A549 (cell line): Measurements from ENCODE around the gene WDR49. TPM values are rescaled to one million over a fixed set of nuclear protein-coding genes. Genes with fewer than 3 reads are reported as not detected.

Experiments
- ATAC-seq, 2 experiments: fragments of 200-7000 bp in 1 of 2; fragments of >200 bp in 1 of 2; cut with Nextera tagmentation in 1 of 2; cut with Tn5 transposase in 1 of 2; 3 replicates each; pipeline versions ENCODE4 v1.8.0 to v1.9.1; 2018 to 2020; ENCODE audit warnings: mild to moderate bottlenecking in 1 of 2, moderate library complexity in 1 of 2
- CTCF ChIA-PET: fragments of 300-600 bp; sonication (Branson Sonifier 250); formaldehyde crosslinking; extraction: SDS; loops from one replicate; lab custom pipeline; 2021; ENCODE audit warnings: antibody characterized with exemption, inconsistent platforms; lab: Yijun Ruan, JAX
- POLR2A ChIA-PET: fragments of 350-600 bp; formaldehyde crosslinking; extraction: SDS; loops from one replicate; lab custom pipeline; 2021; ENCODE audit warnings: antibody characterized with exemption, inconsistent platforms; lab: Yijun Ruan, JAX
- DNase-seq, 2 experiments: peaks; one replicate each; pipeline versions ENCODE4 v3.0.0 to v3.0.0-alpha.2; 2011 to 2016; ENCODE audit warnings: low read depth in 1 of 2, low spot score in 1 of 2
- FAIRE-seq: peaks from 2 replicates; lab custom pipeline; 2011; peaks lifted over from hg19 to GRCh38; lab: Jason Lieb, UNC
- H3K27ac ChIP-seq, 2 experiments: fragments of >200 bp; sonication (Bioruptor Twin); formaldehyde crosslinking; 3 replicates each; pipeline ENCODE4 v1.5.1; 2016 to 2017
- H3K4me1 ChIP-seq: fragments of >200 bp; sonication (Bioruptor Twin); formaldehyde crosslinking; 3 replicates; pipeline ENCODE4 v1.6.1; 2016
- H3K4me2 ChIP-seq: fragments of >200 bp; sonication (Bioruptor Twin); formaldehyde crosslinking; 3 replicates; pipeline ENCODE4 v1.6.1; 2016
- H3K4me3 ChIP-seq: fragments of >200 bp; sonication (Bioruptor Twin); formaldehyde crosslinking; 3 replicates; pipeline ENCODE4 v1.5.1; 2016
- H3K9me3 ChIP-seq: fragments of >200 bp; sonication (Bioruptor Twin); formaldehyde crosslinking; 3 replicates; pipeline ENCODE4 v1.6.1; 2016
- CBX2 ChIP-seq: fragments of 200-600 bp; sonication (generic); IDR thresholded peaks from 2 replicates; pipeline ENCODE4 v1.6.1; 2016; ENCODE audit warnings: low read depth, mild to moderate bottlenecking, borderline replicate concordance
- CBX8 ChIP-seq: fragments of 200-600 bp; sonication (generic); IDR thresholded peaks from 2 replicates; pipeline ENCODE4 v1.6.1; 2016
- EHMT2 ChIP-seq: fragments of 200-600 bp; sonication (generic); IDR thresholded peaks from 2 replicates; pipeline ENCODE4 v1.6.1; 2016; ENCODE audit warnings: antibody characterized with exemption, low read depth, mild to moderate bottlenecking, moderate library complexity
- ESRRA ChIP-seq: fragments of 150-350 bp; IDR thresholded peaks from 2 replicates; pipeline ENCODE4 v1.6.1; 2014; ENCODE audit warnings: mild to moderate bottlenecking, low read length, borderline replicate concordance
- FOSB ChIP-seq: fragments of 250-450 bp; sonication (Bioruptor Pico); IDR thresholded peaks from 2 replicates; pipeline ENCODE4 v1.5.0; 2020; ENCODE audit warnings: mild to moderate bottlenecking, moderate library complexity
- FOSL2 ChIP-seq, 2 experiments: fragments of 450-650 bp in 1 of 2; fragments of >200 bp in 1 of 2; sonication (Bioruptor Twin) in 1 of 2; formaldehyde crosslinking; IDR thresholded peaks; 2 replicates each; pipeline versions ENCODE4 v1.5.0 to v1.6.1; 2016 to 2020; ENCODE audit warnings: mild to moderate bottlenecking in 1 of 2, moderate library complexity in 1 of 2
- HOXB13 ChIP-seq: fragments of 250-450 bp; sonication (Bioruptor Pico); IDR thresholded peaks from 2 replicates; pipeline ENCODE4 v1.5.0; 2020; ENCODE audit warnings: low read depth, mild to moderate bottlenecking, moderate library complexity
- JUNB ChIP-seq: fragments of >200 bp; sonication (Bioruptor Twin); formaldehyde crosslinking; IDR thresholded peaks from 2 replicates; pipeline ENCODE4 v1.6.1; 2016
- KDM1A ChIP-seq: fragments of 200-600 bp; sonication (generic); IDR thresholded peaks from 2 replicates; pipeline ENCODE4 v1.6.1; 2016; ENCODE audit warnings: low read depth, mild to moderate bottlenecking
- MAX ChIP-seq: IDR thresholded peaks from 2 replicates; pipeline ENCODE4 v1.6.1; 2012
- MAZ ChIP-seq: fragments of 150-350 bp; IDR thresholded peaks from 2 replicates; pipeline ENCODE4 v1.6.1; 2014; ENCODE audit warnings: antibody characterized with exemption, low read depth, low read length, borderline replicate concordance
- PBX3 ChIP-seq: IDR thresholded peaks from 2 replicates; pipeline ENCODE4 v1.6.1; 2012
- PHF8 ChIP-seq: fragments of 200-600 bp; sonication (generic); IDR thresholded peaks from 2 replicates; pipeline ENCODE4 v1.6.1; 2016; ENCODE audit warnings: low read depth, mild to moderate bottlenecking, antibody characterized with exemption, moderate library complexity, borderline replicate concordance
- POLR2AphosphoS2 ChIP-seq: conservative IDR thresholded peaks from 2 replicates; pipeline ENCODE4 v1.6.1; 2012; ENCODE audit warnings: low read length, improper control_type of control experiment, inconsistent platforms
- RAD21 ChIP-seq, 2 experiments: fragments of >200 bp in 1 of 2; sonication (Bioruptor Twin) in 1 of 2; formaldehyde crosslinking in 1 of 2; IDR thresholded peaks in 1 of 2; conservative IDR thresholded peaks in 1 of 2; 2 replicates in 1 of 2; 3 replicates in 1 of 2; pipeline ENCODE4 v1.6.1; 2012 to 2018; ENCODE audit warnings: inconsistent platforms in 1 of 2
- RARB ChIP-seq: fragments of 250-450 bp; sonication (Bioruptor Pico); IDR thresholded peaks from 2 replicates; pipeline ENCODE4 v1.8.0; 2021; ENCODE audit warnings: mild to moderate bottlenecking, moderate library complexity
- RFX5 ChIP-seq: fragments of 450-650 bp; IDR thresholded peaks from 2 replicates; pipeline ENCODE4 v1.7.1; 2014; ENCODE audit warnings: antibody characterized with exemption, mild to moderate bottlenecking, moderate library complexity
- RNF2 ChIP-seq: fragments of 200-600 bp; sonication (generic); IDR thresholded peaks from 2 replicates; pipeline ENCODE4 v1.6.1; 2016; ENCODE audit warnings: low read depth, mild to moderate bottlenecking, antibody characterized with exemption, moderate library complexity, borderline replicate concordance
- TFCP2L1 ChIP-seq: fragments of 250-450 bp; sonication (Bioruptor Pico); IDR thresholded peaks from 2 replicates; pipeline ENCODE4 v1.5.0; 2021; ENCODE audit warnings: mild to moderate bottlenecking
- ZC3H11A ChIP-seq: fragments of 450-650 bp; IDR thresholded peaks from 2 replicates; pipeline ENCODE4 v1.6.1; 2014; ENCODE audit warnings: antibody characterized with exemption, mild to moderate bottlenecking
- ZFP36 ChIP-seq: fragments of 450-650 bp; IDR thresholded peaks from 2 replicates; pipeline ENCODE4 v1.6.1; 2014; ENCODE audit warnings: borderline replicate concordance; ENCODE audit not compliant: partially characterized antibody
- ZNF302 ChIP-seq: fragments of 250-450 bp; sonication (Bioruptor Pico); IDR thresholded peaks from 2 replicates; pipeline ENCODE4 v1.9.0; 2021; ENCODE audit warnings: inconsistent platforms, mild to moderate bottlenecking, moderate library complexity
- ZSCAN20 ChIP-seq: fragments of 250-450 bp; sonication (Bioruptor Pico); IDR thresholded peaks from 2 replicates; pipeline ENCODE4 v1.8.0; 2022; ENCODE audit warnings: mild to moderate bottlenecking, moderate library complexity
- WGBS: methylation state at CpG from one replicate; pipeline ENCODE4 v1.1.6; 2017; ENCODE audit errors: missing lambda C conversion rate; 5-methylcytosine and 5-hydroxymethylcytosine counted together
- polyA plus RNA-seq, 4 experiments: library from polyadenylated mRNA; depleted of rRNA in 3 of 4; stranded (reverse); fragments of >200 nt; fragmentation: RNase III in 1 of 4; extraction: RNeasy Plus Mini Kit Qiagen cat#74134 plus additional on column Dnase treatment in 1 of 4; gene quantifications; 2 replicates in 3 of 4; 3 replicates in 1 of 4; pipeline ENCODE4 v1.2.3, GENCODE V29; 2011 to 2017

Gene WDR49
- polyA plus RNA-seq, 2 of the 4 experiments (the other 2 are of a cell fraction), result not detected

GRCh38 chr3:167469381-167469780 lies 184.4 kb downstream of the WDR49 start:
- FAIRE-seq, result no peak
- POLR2A ChIA-PET, result no interaction called here
- 46% methylated on average over 3 of the region's 3 CpGs for WGBS

GRCh38 chr3:167467848-167468611 lies 185.7 kb downstream of the WDR49 start:
- WGBS, result 22% methylated on average over 5 of the region's 5 CpGs
- TF ChIP-seq JUNB (no peak), KDM1A (no peak), FOSL2 (IDR thresholded peaks at IDR 0.05) (no peak), FOSL2 (CRISPR knock-in tag; IDR thresholded peaks at IDR 0.05) (no peak), CBX8 (no peak)
- no peak for ATAC-seq
- no peaks in the 10 kb centered on the region for H3K9me3 ChIP-seq
- no peak overlapping the region for H3K27ac ChIP-seq
- ChIA-PET CTCF (no interaction called here), POLR2A (no interaction called here)
- no peaks in the 10 kb centered on the region for H3K4me1 ChIP-seq
- no peak overlapping the region for H3K4me2 ChIP-seq
- no peak for DNase-seq
- H3K4me3 ChIP-seq, result no peak overlapping the region
- no peak for FAIRE-seq

More at GRCh38 chr3:167469381-167469780, 184.4 kb downstream of the WDR49 start:
- no peak overlapping the region for H3K27ac ChIP-seq
- no peak for ATAC-seq
- no peaks in the 10 kb centered on the region for H3K4me1 ChIP-seq
- TF ChIP-seq ZC3H11A, result no peak
- TF ChIP-seq, all 56 proteins: peak for 0
- DNase-seq, result no peak
- Histone ChIP-seq H3K9me3 (no peaks in the 10 kb centered on the region), H3K4me2 (no peak overlapping the region), H3K4me3 (no peak overlapping the region)
- CTCF ChIA-PET, result no interaction called here

- FAIRE-seq (no peak), ATAC-seq (no peak)
- POLR2A ChIA-PET, result no interaction called here
Observed at GRCh38 chr3:167466966-167467365, 186.8 kb downstream of the WDR49 start.

GRCh38 chr3:167456157-167456799 lies 197.5 kb downstream of the WDR49 start:
- TF ChIP-seq ZNF302 (CRISPR knock-in tag), result no peak
- TF ChIP-seq JUNB, result no peak
- no peak for TF ChIP-seq ESRRA
- TF ChIP-seq RNF2, result no peak
- no peak for TF ChIP-seq ZFP36
- TF ChIP-seq HOXB13 (CRISPR knock-in tag), result no peak
- TF ChIP-seq POLR2AphosphoS2, result no peak
- TF ChIP-seq KDM1A, result no peak
- TF ChIP-seq MAZ, result no peak
- no peak for TF ChIP-seq PBX3
- no peak for TF ChIP-seq TFCP2L1
- no peak for TF ChIP-seq RAD21 (conservative IDR thresholded peaks at IDR 0.05 in 1 of 2, IDR thresholded peaks at IDR 0.05 in 1 of 2)
- no peak for TF ChIP-seq ZC3H11A
- TF ChIP-seq EHMT2, result no peak
- TF ChIP-seq RARB (CRISPR knock-in tag), result no peak
- no peak for TF ChIP-seq PHF8
- TF ChIP-seq ZSCAN20, result no peak
- ChIA-PET POLR2A (no interaction called here), CTCF (no interaction called here)
- Histone ChIP-seq H3K27ac (no peak overlapping the region), H3K9me3 (no peaks in the 10 kb centered on the region), H3K4me1 (no peaks in the 10 kb centered on the region), H3K4me3 (no peak overlapping the region), H3K4me2 (no peak overlapping the region)
- DNase-seq (no peak), FAIRE-seq (no peak), ATAC-seq (no peak)
- WGBS, result 35% methylated on average over 6 of the region's 6 CpGs

More at GRCh38 chr3:167466966-167467365, 186.8 kb downstream of the WDR49 start:
- H3K4me3 ChIP-seq, result no peak overlapping the region
- H3K27ac ChIP-seq, result no peak overlapping the region
- no peak for DNase-seq
- no peak overlapping the region for H3K4me2 ChIP-seq
- no peaks in the 10 kb centered on the region for H3K9me3 ChIP-seq
- H3K4me1 ChIP-seq, result no peaks in the 10 kb centered on the region
- no peak for TF ChIP-seq RFX5
- TF ChIP-seq MAX, result no peak
- no peak for TF ChIP-seq RARB (CRISPR knock-in tag)
- no peak for TF ChIP-seq FOSB (CRISPR knock-in tag)
- TF ChIP-seq ZSCAN20, result no peak
- TF ChIP-seq CBX2, result no peak
- TF ChIP-seq, all 56 proteins: peak for 0
- CTCF ChIA-PET, result no interaction called here
